ENCODE results near the gene RASSF8.

- no peak for TF ChIP-seq CTCF (IDR thresholded peaks at IDR 0.05)
- no peak for TF ChIP-seq EZH2 (IDR thresholded peaks at IDR 0.05)
- TF ChIP-seq EZH2phosphoT487 (IDR thresholded peaks at IDR 0.05), result no peak
Measured at GRCh38 chr12:25942709-25943108, 15.8 kb upstream of the RASSF8 start.
